ENCODE measurements around the gene VSNL1.

DNA sequence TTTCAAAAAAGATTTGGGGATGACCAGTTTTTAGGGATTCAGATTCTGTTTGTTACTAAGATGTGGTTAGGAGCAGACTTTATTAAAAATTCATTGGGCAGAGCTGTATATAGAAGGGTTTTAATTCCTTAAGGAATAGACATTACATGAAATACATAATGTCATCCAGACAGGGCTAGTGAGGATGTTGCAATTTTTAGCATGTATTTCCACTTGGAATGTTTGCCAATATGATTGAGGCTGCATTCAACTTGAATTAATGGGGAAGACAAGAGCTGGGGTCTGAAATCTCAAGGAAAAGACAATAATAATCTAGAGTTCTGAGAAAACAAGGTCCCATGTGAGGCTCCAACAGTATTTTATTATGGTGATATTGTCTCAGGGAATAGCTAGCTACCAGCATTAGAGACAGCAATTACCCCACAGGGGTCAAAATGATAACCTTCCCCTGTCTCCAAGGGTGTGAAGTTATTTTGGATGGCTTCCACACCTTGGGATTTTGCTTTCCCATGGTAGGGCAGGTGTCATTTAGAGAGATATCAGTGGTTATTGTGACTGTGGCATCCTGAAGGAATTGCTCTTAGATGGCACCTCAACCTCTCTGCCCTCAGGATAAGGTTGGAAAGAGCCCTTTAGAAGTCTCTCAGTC lies 60.2 kb downstream of the VSNL1 start:
- no peak for TF ChIP-seq EZH2 (IDR thresholded peaks at IDR 0.05)
- TF ChIP-seq, protein P1, sequence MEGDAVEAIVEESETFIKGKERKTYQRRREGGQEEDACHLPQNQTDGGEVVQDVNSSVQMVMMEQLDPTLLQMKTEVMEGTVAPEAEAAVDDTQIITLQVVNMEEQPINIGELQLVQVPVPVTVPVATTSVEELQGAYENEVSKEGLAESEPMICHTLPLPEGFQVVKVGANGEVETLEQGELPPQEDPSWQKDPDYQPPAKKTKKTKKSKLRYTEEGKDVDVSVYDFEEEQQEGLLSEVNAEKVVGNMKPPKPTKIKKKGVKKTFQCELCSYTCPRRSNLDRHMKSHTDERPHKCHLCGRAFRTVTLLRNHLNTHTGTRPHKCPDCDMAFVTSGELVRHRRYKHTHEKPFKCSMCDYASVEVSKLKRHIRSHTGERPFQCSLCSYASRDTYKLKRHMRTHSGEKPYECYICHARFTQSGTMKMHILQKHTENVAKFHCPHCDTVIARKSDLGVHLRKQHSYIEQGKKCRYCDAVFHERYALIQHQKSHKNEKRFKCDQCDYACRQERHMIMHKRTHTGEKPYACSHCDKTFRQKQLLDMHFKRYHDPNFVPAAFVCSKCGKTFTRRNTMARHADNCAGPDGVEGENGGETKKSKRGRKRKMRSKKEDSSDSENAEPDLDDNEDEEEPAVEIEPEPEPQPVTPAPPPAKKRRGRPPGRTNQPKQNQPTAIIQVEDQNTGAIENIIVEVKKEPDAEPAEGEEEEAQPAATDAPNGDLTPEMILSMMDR (IDR thresholded peaks at IDR 0.05) = no peak
